Neuron (in vitro differentiated cells): ENCODE measurements around the gene GFER.
"Not testable (repeated sequence)": the region's sequence is repeated elsewhere in the genome, so short reads cannot be mapped to it uniquely, and the experiment has no call there.

Source experiments
- H2AFZ ChIP-seq: one replicate; pipeline ENCODE4 v1.6.1; 2013; ENCODE audit warnings: low read depth, mild to moderate bottlenecking, inconsistent platforms, low read length, moderate library complexity
- H3K27me3 ChIP-seq: one replicate; pipeline ENCODE4 v1.6.1; 2013; ENCODE audit warnings: low read length; ENCODE audit not compliant: insufficient read depth
- H3K36me3 ChIP-seq: one replicate; pipeline ENCODE4 v1.6.1; 2013; ENCODE audit warnings: low read length; ENCODE audit not compliant: insufficient read depth
- H3K4me1 ChIP-seq: one replicate; pipeline ENCODE4 v1.6.1; 2013; ENCODE audit warnings: low read length; ENCODE audit not compliant: insufficient read depth
- H3K4me3 ChIP-seq: 2 replicates; pipeline ENCODE4 v1.5.1; 2013; ENCODE audit warnings: mild to moderate bottlenecking, low read length, moderate library complexity
- H3K9me3 ChIP-seq: one replicate; pipeline ENCODE4 v1.6.1; 2013; ENCODE audit warnings: low read length

Gene GFER

DNA sequence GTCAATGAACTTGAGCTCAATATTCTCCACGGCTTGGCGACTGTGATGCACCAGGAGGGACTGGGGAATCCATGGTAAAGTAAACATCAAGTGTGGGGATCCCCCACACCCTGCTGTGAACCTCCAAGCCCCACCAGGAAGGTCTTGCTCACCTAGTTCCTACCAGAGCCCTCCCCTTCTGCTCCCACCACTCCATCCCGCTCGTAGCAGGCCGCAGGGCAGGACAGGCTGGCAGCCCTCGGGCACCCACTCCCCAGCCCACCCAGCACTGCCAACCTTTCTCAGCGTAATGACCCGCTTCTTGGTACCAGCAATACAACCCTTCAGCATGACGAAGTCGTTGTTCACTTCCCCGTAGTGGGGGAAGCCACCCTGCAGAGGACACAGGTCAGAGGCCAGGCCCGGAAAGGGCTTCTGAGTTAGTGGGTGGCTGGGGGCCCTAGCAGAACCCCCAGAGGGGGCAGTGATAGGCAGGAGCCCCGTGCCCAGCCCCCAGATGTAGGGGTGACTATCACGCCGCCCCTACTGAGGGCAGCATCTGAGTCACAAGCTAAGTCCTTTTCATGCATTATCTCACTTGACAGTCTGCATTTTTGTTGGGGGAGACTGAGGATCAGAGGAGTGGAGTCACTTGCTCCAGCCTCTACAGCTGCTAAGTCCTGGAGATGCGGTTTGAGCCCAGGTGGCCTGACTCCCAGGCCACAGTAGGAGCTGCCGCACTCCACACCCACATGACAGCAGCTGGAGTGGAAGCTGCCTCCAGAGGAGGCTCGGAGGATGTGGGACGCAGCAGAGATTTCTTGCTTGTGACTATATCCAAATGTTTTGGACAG lies 38.2 kb upstream of the GFER start:
- Histone ChIP-seq H3K4me1 (peaks cover 8% of the 10 kb centered on the region), H3K27me3 (no peaks in the 10 kb centered on the region), H3K36me3 (no peaks in the 10 kb centered on the region)

DNA sequence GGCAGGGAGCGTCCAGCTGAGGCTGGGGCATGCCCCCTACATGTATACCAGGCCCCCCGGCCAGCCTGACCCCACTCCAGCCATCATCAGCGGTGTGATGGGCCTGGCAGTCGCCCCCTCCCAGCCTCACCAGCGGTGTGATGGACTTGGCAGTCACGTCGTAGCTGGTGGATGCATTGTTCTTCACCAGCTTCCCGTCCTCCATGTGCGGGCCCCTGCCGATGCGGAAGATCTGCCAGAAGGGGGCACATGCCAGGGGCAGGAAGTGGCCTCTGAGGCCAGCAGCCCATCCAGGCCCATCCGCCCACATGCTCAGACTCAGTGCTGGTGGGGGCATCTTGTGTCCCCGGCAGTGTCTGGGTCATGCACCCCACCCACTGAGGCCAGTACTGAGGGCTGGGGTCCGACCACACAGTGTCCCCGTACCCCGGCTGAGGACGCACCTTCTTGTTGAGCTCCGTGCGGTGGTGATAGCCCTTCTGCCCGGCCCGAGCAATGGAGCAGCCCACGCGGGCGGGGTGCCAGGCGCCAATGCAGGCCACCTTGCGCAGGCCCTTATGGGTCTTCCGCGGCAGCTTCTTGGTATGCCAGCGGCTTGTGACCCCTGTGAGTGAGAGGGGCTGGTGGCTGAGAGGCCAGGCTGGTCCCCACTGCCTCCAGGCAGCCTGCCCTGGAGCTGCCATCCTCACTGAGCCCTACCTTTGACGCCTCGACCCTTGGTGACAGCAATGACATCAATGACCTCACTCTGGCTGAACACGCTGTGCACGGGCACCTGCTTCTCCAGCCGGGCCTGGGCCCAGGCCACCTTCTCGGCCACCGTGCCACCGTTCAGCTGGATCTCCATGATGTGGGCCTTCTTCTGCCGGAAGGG lies 37.3 kb upstream of the GFER start:
- Histone ChIP-seq H3K9me3 (no peaks in the 10 kb centered on the region), H3K4me1 (peaks cover 7% of the 10 kb centered on the region), H2AFZ (no peak overlapping the region)

More for the DNA sequence above, 38.2 kb upstream of the GFER start:
- H3K9me3 ChIP-seq: no peaks in the 10 kb centered on the region
- H3K4me3 ChIP-seq: no peak overlapping the region
- H2AFZ ChIP-seq: no peak overlapping the region

DNA sequence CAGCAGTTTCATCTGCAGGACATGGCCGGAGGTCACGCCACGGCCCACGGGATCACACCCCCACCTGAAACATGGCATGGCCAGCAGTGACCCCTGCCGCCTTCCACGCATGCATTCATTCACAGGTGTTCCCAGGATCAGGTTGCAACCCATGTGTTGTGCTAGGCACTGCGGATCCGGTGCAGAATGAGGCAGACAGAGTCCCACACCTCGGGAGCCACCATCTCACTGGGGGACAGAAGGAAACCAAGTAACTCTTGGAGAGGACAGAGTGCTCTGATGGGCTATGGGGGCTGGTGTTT lies 36.7 kb upstream of the GFER start:
- Histone ChIP-seq H3K36me3 (no peaks in the 10 kb centered on the region), H3K27me3 (no peaks in the 10 kb centered on the region), H3K4me1 (peaks cover 2% of the 10 kb centered on the region), H3K4me3 (no peak overlapping the region), H2AFZ (no peak overlapping the region), H3K9me3 (no peaks in the 10 kb centered on the region)

More for the DNA sequence above, 37.3 kb upstream of the GFER start:
- no peaks in the 10 kb centered on the region for H3K36me3 ChIP-seq
- H3K4me3 ChIP-seq: no peak overlapping the region
- H3K27me3 ChIP-seq: no peaks in the 10 kb centered on the region

DNA sequence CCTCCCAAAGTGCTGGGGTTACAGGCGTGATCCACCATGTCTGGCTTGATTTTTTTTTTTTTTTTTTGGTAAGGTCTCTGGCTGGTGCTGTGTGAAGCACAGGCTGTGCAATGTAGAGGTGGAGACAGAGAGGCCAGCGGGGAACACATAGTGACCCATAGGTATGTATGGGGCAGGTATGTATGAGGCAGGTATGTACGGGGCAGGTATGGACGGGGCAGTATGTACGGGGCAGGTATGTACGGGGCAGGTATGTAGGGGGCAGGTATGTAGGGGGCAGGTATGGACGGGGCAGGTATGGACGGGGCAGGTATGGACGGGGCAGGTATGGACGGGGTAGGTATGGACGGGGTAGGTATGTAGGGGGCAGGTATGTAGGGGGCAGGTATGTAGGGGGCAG lies 34.5 kb upstream of the GFER start:
- Histone ChIP-seq H2AFZ (no peak overlapping the region), H3K27me3 (no peaks in the 10 kb centered on the region), H3K4me3 (no peak overlapping the region)

DNA sequence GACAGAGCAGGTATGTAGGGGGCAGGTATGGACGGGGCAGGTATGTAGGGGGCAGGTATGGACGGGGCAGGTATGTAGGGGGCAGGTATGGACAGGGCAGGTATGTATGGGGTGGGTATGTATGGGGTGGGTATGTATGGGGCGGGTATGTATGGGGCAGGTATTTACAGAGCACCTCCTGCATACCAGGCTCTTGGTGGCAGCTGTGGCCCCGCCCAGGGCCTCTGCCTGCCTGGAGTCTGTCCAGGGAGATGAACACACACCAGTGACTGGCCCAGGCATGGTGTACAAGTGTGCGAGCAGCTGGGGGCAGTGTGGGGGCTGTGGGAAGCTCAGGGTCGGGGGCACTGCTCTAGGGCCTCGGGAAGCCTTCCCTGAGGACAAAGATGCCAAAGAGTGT lies 33.9 kb upstream of the GFER start:
- no peaks in the 10 kb centered on the region for H3K4me1 ChIP-seq
- H3K27me3 ChIP-seq: no peaks in the 10 kb centered on the region
- H2AFZ ChIP-seq: no peak overlapping the region
- no peaks in the 10 kb centered on the region for H3K9me3 ChIP-seq
- no peak overlapping the region for H3K4me3 ChIP-seq
- H3K36me3 ChIP-seq: no peaks in the 10 kb centered on the region

More for the DNA sequence above, 34.5 kb upstream of the GFER start:
- Histone ChIP-seq H3K9me3 (no peaks in the 10 kb centered on the region), H3K36me3 (no peaks in the 10 kb centered on the region), H3K4me1 (no peaks in the 10 kb centered on the region)

DNA sequence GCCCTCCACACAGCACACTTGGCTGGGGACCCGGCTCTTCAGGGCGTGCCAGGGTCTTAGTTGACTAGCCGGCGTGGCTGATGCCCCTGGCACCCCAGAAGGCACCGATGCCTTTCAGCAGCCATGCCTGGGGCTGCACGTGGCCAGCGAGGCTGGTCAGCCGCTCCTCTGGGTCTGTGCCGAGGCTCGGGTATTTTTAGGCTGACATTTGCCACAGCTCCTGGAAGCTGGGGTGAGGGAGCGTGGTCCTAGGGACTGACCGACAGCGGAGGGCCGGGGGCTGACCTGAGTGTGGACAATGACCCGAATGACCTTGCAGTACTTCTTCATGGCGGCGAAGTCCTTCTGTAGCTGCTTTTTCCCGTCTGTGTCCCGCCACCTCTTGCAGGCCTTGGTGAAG lies 33.4 kb upstream of the GFER start:
- H2AFZ ChIP-seq: no peak overlapping the region

DNA sequence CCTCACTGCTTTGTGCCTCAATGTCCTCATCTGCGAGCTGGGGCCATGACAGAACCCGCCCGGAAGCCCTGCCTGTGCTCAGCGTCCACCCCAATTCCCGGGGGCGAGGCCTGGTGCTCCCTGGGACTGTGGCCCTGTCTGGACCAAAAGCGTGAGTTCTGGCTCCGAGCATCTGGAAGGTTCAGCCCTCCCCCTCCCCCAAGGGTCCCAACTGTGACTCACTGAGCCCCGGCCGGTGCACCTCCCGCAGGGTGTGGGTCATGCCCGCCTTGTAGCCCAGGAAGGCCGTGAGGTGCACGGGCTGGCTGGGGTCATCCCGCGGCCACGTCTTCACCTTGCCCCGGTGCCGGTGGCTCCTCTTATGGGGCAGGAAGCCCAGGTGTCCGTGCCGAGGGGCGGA lies 30.3 kb upstream of the GFER start:
- no peak overlapping the region for H3K4me3 ChIP-seq
- H2AFZ ChIP-seq: no peak overlapping the region
- H3K36me3 ChIP-seq: no peaks in the 10 kb centered on the region
- H3K4me1 ChIP-seq: no peaks in the 10 kb centered on the region
- H3K9me3 ChIP-seq: no peaks in the 10 kb centered on the region
- no peaks in the 10 kb centered on the region for H3K27me3 ChIP-seq

More for the DNA sequence above, 33.4 kb upstream of the GFER start:
- H3K9me3 ChIP-seq: no peaks in the 10 kb centered on the region
- no peaks in the 10 kb centered on the region for H3K36me3 ChIP-seq
- H3K4me1 ChIP-seq: no peaks in the 10 kb centered on the region
- no peaks in the 10 kb centered on the region for H3K27me3 ChIP-seq
- H3K4me3 ChIP-seq: no peak overlapping the region

DNA sequence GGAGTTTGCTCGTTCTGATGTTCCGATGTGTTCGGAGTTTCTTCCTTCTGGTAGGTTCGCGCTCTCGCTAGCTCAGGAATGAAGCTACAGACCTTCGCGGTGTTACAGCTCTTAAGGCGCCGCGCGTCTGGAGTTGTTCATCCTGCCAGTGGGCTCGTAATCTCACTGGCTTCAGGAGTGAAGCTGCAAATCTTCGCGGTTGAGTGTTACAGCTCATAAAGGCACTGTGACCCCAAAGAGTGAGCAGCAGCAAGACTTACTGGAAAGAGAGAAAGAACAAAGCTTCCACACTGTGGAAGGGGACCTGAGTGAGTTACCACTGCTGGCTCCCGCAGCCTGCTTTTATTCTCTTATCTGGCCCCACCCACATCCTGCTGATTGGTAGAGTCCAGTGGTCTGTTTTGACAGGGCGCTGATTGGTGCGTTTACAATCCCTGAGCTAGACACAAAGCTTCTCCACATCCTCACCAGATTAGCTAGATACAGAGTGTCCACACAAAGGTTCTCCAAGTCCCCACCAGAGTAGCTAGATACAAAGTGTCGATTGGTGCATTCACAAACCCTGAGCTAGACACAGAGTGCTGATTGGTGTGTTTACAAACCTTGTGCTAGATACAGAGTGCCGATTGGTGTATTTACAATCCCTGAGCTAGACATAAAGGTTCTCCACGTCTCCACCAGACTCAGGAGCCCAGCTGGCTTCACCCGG lies 26.4 kb upstream of the GFER start:
- H3K9me3 ChIP-seq, H3K27me3 ChIP-seq, H2AFZ ChIP-seq, H3K4me3 ChIP-seq: not testable (repeated sequence)
- Histone ChIP-seq H3K4me1 (peaks cover 13% of the 10 kb centered on the region), H3K36me3 (peaks cover 14% of the 10 kb centered on the region)

DNA sequence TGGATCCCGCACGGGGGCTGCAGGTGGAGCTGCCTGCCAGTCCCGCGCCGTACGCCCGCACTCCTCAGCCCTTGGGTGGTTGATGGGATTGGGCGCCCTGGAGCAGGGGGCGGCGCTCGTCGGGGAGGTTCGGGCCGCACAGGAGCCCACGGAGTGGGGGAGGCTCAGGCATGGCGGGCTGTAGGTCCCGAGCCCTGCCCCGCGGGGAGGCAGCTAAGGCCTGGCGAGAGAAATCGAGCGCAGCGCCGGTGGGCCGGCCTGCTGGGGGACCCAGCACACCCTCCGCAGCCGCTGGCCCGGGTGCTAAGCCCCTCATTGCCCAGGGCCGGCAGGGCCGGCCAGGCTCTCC lies 25.9 kb upstream of the GFER start:
- H3K27me3 ChIP-seq, H3K4me3 ChIP-seq, H2AFZ ChIP-seq, H3K9me3 ChIP-seq: not testable (repeated sequence)
- peaks cover 19% of the 10 kb centered on the region for H3K36me3 ChIP-seq
- H3K4me1 ChIP-seq: peaks cover 13% of the 10 kb centered on the region

DNA sequence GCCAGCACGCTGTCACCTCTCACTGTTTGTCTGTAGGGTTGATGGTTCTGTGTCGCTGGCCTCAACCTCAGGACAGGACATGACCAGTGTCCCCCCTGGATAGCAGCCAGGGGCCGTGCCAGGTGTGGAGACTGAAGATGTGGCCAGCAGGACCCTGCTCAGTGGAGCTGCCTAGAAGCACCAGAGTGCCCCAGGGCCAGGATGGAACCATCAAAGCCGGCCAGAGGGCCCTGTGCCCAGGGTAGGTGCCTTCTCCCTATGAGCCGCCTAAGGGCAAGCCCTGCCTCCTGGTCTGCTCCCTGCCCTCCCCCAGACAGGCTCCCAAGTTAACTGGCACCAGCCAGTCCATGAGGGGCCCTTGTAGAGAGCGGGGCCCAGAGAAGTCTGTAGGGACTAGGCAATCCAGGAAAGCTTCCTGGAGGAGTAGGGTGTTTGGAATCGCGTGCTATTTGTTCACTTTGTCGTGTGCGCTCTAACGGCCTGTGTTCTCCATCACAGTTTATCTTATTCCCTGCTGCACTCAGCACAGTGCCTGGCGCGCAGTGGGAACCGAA lies 25.2 kb upstream of the GFER start:
- Histone ChIP-seq H2AFZ (no peak overlapping the region), H3K36me3 (peaks cover 26% of the 10 kb centered on the region), H3K9me3 (no peaks in the 10 kb centered on the region), H3K4me3 (peak overlapping the region; percentile 93), H3K4me1 (peaks cover 20% of the 10 kb centered on the region), H3K27me3 (no peaks in the 10 kb centered on the region)

DNA sequence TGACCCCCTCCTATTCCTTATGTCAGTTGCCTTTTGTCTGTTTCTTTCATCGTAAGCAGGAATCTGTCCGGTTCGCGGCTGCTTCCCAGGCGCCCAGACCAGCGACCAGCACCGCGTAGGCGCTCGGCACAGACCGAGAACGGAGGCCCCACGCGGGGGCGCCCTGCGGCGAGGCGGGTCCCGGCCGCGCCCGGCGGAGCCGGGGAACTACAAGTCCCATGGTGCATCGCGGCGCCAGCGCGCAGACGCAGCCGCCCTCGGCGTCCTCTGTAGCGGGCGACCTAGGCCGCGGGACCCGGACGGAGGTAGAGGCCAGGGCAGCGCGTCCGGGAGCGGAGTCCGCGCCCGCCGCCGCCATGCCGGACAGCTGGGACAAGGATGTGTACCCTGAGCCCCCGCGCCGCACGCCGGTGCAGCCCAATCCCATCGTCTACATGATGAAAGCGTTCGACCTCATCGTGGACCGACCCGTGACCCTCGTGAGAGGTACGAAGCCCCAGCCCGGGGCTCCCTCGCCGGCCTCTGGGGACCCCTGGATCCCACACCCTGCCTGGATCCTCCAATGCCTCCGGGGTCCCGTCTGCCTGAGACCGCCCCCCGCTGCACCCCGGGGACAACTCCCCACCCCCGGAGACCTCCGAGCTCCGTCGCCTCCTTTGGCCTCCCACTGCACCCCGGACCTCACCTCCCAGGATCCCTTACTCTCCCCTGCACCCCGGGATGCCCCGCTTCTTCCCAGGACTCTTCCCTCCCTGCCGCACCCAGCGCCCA lies 24.5 kb upstream of the GFER start, which contains the start of gene NDUFB10:
TSS of gene NDUFB10 (plus strand) at position 270 of the 771 bp plus-strand sequence. CDS start at position 357, 87 bp downstream.
- peak within 1 kb of the TSS; percentile 93 for H3K4me3 ChIP-seq
- peaks cover 23% of the 10 kb centered on the region for H3K4me1 ChIP-seq
- no peaks in the 10 kb centered on the region for H3K9me3 ChIP-seq
- H2AFZ ChIP-seq: peak within 1 kb of the TSS; percentile 31
- H3K36me3 ChIP-seq: peaks cover 29% of the 10 kb centered on the region
- H3K27me3 ChIP-seq: no peaks in the 10 kb centered on the region
